NCI-H2196 treated with DMSO at 0.1 percent for 48 hours (cell line): ENCODE data around the gene ILF3.
A peak's percentile ranks its signal among the peaks of the same experiment; 100 is the strongest.

Experiments used
- DNase-seq: peaks from one replicate; lab custom pipeline; 2025; ENCODE audit not compliant: unreplicated experiment; lab: John Stamatoyannopoulos, UW

The ILF3 gene

DNA sequence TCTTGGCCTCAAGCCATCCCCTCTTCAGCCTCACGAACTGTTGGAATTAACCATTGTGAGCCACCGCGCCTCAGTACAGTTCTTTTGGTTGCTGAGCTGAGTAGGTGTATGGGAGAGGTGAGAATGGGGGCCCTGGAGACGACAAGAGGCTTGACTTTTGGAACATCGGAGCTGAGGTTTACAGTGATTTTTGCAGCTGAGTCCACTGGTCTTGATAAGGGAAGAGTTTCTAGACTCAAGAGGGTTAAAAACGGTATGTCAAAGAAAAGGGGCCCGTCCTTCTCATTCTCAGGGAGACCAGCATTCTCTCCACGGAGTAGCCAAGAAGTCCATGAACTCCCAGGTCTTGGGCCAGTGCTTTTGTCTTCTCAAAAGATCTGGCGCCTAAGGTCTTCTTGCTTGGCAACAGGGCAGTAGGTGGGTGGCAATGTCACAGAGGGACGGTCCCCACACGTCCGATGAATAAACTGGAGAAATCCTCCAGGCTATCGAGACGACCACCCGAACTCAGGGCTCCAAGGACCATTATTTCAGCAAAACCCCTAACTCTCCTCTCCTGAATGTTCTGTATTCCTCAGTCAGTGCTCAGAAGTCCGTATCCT, 40.7 kb downstream of the ILF3 start:
- no peak for DNase-seq

DNA sequence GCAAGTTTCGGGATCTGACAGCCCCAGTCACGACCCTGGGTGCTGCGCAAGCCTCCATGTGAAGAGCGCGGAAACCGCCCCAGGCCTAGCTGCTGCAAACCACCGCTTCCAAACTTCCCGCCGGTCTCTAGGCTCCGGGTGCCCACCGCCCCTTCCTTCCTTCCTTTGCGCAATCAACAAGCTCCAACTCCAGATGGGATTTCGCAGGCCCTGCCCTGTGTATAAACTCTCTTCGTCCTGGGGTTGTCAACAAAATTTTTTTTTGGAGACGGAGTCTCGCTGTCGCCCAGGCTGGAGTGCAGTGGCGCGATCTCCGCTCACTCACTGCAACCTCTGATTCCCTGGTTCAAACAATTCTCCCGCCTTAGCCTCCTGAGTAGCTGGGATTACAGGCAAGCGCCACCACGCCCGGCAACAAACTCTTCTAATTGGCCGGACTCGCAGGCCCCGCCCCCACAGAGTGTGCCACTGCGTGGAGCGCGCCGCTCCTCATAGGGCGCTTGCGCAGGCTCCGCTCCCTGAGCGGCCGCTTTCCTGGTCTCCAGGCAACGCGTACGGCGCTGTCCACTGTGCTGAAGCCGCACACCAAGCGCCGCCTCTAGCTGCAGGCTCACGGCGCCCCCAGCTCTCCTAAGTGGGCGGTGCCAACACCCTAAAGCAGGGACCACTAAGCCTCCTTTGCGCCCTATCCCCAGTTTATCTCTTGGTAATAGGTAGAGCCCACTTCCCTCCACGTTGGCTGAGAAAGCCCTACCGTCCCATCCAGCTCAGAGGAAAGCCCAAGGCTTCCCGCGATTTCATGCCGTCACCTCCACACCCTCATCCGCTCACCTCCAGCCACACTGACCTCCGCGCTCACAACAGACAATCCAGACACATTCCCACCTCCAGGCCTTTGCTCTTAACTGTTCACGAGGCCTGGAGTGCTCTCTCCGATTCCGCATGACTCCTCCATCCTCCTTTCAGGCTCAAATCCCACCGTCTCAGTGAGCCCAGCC, 41.6 kb downstream of the ILF3 start:
- peak; percentile 94 for DNase-seq

DNA sequence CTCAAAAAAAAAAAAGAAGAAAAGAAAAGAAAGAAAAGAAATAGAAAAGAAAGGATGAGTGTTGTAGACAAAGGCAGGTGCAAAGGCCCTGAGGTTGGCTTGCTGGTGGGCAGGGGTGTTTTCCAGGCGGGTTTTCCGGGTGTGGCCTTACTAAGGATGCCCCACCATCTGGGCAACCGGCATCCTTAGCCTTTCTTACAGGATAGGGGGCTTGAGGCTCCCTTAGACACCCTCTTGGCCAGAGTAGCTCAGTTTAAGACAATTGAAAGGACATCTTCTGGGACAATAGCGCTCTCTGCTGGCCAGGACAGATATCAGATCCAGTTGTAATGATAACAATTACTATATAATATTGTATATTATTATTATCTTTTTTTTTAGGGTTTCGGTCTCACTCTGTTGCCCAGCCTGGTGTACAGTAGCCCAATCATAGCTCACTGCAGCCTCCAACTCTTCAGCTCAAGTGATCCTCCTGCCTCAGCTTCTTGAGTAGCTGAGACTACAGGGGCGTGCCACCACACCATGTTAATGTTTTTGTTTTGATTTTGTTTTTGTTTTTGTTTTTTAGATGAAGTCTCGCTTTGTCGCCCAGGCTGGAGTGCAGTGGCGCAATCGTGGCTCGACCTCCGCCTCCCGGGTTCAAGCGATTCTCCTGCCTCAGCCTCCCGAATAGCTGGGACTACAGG, 45.6 kb downstream of the ILF3 start:
- peak; percentile 30 for DNase-seq

DNA sequence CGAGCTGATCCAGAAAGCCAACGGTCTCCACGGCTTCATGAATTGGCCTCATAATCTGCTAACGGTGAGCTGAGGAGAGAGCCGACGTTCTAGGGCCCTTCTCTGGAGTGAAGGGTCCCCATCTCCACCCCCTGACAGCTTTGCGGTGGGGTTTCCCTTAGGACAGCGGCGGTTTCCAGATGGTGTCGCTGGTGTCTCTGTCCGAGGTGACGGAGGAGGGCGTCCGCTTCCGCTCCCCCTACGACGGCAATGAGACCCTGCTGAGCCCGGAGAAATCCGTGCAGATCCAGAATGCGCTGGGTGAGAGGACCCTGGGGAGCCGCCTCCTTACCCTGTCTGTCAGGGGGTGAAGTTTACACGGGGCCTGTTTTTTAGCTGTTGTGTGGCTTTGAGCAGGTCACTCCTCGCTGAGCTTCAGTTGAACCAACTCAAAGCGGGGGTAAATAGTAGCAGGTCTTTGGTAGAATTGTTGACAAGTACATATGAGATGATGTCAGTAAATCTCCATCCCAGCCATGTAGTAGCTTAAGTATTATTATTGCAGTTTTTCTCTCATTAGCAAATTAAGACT, 47.9 kb downstream of the ILF3 start:
- DNase-seq = no peak

DNA sequence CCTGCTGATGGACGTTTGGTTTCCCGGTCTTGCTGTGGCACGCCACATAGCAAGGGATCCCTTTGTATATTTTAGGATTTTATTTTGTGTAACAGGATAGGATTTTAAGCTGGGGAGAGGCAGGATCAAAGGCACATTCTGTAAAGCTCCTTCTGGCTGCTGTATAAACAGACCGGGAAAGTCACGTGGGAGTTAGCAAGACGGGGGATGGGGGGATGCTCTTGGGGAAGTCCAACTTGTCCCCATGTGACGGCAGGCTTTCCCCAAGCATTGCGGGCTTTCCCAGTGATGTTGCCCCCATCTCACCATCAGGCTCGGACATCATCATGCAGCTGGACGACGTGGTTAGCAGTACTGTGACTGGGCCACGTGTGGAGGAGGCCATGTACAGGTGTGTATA, 52.8 kb downstream of the ILF3 start:
- DNase-seq = no peak

DNA sequence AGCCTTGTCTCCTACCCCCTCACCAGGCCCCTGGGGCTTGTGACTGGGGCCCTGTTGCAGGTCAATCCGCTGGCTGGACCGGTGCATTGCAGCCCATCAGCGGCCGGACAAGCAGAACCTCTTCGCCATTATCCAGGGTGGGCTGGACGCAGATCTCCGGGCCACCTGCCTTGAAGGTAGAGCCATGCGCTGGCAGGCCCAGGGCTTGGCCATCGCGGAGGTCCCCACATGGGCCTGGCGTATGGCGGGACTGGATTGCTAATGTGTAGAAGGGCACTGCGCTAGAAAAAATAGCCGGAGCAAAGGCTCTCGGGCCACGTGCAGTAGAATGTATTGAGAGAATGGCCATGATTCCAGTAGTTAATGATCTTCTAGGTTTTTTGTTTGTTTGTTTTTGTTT, 53.3 kb downstream of the ILF3 start:
- no peak for DNase-seq

DNA sequence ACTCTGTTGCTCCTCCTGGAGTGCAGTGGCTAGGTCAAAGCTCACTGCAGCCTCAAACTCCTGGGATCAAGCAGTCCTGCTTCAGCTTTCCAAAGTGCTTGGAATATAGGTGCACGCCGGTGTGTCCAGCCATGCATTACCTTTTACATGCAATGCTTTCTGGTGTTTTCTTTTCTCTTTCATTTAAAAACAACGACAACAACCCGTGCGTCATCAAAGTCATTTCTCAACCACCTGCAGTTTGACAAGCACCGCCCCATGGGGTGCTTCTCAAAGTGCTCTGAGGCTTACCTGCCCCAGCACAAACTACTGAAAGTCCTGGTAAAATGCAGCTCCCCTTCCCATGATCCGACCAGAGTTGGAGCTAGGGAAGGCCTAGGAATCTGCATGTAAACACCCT, 54.1 kb downstream of the ILF3 start:
- no peak for DNase-seq

DNA sequence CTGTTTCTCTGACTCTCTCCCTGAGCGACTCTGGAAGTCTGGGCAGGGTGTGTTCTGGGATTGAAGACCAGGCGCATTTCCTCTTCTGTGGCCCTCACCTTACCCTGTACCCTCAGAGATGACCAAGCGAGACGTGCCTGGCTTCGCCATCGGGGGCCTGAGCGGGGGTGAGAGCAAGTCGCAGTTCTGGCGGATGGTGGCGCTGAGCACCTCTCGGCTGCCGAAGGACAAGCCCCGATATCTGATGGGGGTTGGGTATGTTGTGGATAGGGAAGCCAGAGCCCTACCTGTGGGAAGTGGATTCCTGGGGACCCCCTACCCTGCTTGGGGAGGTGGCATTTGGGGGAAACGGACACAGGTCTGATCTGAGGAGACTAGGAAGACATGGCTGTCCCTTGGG, 57.9 kb downstream of the ILF3 start:
- DNase-seq = no peak

DNA sequence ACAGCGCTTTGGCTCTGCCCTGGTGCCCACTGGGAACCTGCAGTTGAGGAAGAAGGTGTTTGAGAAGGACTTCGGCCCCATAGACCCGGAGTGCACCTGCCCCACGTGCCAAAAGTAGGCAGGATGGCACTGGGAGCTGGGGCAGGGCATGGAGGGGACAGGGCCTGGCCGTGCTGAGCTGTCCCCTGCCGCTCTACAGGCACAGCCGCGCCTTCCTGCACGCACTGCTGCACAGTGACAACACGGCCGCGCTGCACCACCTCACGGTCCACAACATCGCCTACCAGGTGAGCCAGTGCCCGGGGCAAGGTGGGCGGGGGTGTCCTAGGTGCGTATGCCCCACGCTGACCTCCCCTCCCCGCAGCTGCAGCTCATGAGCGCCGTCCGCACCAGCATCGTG, 58.6 kb downstream of the ILF3 start:
- DNase-seq = no peak

DNA sequence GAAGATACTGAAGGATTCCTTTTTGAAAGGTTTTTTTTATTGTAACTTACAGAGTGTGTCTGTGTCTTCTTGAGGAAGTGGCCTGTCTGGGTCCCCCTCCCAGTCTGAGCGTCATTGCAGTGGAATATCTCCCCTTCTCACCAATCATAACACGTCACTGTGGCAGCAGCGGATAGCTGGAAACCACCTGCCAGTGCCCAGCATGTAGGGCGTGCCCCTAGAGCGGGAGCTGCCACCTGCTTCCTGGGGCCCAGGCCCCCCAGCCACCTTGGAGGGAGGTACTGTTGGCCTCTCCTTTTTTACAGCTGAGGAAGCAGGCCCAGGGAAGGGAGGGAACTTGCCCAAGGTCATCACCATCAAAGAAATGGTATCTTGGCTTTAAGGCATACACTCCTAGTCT, 59.2 kb downstream of the ILF3 start:
- DNase-seq = no peak

DNA sequence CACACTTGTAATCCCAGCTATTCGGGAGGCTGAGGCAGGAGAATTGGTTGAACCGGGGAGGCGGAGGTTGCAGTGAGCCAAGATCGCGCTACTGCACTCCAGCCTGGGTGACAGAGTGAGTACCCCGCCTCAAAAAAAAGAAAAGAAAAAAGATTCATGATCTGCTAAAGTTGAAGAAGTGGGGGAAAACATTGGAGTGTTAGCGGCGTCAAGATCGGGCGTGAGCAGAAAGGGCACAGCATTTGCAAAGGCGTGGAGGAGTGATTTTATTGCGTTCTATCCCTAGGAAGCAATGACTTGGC, 62.9 kb downstream of the ILF3 start:
- DNase-seq = no peak

DNA sequence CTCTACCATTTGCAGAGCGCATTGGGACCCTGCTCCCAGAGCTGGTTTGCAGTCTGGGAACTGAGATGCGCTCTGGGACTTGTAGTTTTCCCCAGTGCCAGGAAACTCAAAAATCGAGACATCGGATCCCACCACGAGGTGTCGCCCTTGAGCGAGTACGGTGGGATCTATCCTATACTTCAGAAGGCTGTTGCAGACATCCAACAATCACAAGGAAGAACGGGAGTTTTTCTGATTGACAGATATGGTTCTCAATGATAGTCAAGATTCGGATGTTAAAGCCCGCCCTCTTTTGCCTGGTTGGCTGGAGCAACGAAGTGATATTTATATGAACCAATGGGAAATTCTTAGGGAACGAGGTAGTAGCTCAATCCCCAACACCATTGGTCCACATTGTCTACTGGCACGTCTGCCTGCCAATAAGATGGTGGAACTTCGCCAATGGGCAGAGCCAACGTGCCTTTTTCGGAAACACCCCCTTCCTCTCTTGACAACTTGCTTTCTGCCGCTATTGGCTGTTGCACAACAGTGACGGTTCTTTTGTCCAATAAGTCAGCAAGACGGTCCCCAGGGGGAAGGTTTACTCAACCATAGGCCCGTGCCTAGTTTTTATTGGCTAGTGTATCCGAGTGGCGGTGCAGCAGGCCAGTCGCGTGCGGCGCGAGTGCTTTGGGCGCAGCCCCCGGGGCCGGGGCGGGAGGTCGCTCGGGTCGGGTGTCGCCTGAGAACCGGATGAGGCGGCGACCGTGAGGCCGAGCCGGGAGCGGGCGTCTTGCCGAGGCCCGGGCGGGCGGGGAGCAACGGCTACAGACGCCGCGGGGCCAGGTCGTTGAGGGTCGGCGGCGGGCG, 63.4 kb downstream of the ILF3 start, which contains the start of gene DNM2:
Gene DNM2 (plus strand): TSS at position 724 of the 849 bp plus-strand sequence. CDS start 164 bp downstream, outside the sequence.
- DNase-seq = peak; percentile 100

DNA sequence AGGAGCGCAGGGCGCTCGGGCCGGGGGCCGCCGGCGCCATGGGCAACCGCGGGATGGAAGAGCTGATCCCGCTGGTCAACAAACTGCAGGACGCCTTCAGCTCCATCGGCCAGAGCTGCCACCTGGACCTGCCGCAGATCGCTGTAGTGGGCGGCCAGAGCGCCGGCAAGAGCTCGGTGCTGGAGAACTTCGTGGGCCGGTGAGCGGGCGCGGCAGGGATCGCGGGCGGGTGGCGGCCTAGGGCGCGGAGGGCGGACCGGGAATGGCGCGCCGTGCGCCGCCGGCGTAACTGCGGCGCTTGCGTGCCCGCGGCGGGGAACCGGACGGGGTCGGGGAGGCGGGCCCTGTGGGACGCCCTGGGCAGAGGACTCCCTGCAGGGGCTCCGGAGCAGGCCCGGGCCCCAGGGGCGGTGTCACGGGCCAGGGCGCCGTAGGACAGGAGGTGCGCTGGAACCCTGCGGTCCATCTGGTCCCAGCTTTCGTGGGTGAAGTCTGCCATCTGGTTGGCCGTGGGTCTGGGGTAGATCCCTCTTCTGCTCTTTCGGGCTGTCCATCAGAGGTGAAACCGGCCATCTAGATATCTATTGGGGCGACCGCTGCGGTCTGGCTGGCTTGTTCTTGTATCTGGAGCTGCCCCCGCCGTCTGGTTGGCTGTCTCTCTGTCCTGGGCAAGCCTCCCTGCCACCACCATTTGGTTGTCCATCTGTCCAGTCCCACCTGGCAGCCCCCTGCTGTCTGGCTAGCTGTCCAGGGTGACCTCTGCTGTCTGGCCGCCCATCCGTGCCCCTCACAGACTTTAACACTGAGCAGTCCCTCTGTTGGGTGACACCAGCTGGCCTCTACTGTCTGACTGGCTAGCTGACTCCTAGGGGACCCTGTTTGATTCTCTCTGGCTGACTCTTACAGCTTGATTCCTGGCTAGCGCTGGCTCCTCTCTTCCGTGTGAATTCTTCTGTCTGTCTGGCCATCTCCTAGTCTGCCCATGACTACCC, 64.4 kb downstream of the ILF3 start:
- no peak for DNase-seq

DNA sequence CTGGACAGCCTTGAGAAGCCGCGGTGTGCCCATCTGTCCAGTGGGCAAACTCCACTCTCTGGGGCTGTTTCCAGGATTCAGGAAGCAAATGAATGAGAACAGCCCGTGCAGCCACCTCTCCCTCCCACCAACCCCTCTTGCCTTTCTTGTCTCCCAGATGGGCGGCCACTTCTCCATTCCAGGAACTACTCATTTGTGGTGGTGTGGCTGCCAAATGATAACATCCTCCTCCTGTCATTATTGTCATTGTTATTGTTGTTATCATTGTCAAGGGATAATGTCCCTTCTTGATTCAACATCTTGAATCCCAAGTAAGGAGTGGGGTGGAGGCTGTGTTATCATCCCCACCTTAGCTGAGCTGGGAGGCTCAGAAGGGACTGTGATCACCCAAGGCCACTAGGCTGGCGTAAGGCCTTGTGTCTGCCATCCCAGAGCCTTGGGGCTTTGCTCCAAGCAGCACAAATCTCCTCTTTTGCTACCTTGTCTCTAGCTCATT, 65.4 kb downstream of the ILF3 start:
- no peak for DNase-seq

DNA sequence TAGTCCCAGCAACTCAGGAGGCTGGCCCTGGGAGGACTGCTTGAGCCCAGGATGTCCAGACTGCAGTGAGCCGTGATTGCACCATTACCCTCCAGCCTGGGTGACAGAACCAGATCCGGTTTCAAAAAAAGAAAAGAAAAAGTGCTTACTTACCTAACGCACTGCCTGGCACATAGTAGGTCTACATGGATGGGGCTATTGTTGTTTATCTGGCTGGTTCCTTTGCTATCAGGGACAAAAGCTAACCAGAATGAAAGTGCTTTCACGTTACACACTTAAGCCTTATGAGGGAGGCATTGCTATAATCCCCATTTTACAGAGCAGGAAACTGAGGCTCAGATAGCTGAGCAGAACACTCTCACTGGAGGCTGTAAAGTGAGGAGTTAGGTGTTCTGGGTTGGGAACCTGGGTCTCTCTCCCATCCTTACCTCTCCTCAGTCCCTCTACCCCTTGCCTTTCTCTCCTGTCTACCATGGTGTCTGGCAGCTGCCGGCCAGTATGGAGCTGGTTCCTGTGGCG, 66.5 kb downstream of the ILF3 start:
- no peak for DNase-seq

DNA sequence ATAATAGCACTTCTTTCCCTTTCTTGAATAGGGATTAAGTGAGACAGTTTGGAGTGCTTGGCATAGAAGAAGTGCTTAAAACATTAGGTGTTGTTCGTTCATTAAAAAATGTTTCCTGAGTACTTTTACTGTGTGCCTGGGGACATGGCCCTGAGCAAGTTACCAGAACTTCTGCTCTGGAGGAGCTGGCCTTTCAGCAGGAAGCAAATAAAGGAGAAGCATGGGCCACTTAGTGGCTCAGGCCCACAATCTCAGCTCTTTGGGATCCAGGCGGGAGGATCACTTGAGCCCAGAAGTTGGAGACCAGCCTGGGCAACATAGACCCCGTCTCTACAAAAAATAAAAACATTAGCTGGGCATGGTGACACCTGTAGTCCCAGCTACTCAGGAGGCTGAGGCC, 69.4 kb downstream of the ILF3 start:
- no peak for DNase-seq

DNA sequence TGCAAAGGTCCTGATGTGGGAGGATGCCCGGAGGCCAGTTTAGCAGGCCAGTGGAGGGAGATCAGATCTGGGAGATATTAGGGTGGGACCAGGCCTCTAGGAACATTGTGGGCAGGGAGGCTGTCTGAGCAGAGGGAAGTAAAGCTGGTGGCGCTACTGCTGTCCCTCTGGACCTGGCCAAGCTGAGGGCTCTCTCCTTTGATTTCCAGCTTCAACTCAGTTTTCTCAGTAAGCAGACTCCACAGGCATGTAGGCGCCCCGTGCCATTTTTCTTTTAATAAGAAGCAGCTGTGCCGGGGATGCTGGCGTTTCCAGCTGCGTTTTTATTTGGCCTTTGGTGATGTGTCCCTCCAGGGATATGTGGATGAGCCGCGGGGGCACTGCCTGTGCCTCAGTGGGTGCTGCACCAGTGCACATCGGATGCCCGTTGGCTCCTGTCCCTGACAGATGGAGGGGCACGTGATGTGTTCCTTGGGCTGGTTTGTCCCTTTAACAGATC, 70.5 kb downstream of the ILF3 start:
- no peak for DNase-seq

DNA sequence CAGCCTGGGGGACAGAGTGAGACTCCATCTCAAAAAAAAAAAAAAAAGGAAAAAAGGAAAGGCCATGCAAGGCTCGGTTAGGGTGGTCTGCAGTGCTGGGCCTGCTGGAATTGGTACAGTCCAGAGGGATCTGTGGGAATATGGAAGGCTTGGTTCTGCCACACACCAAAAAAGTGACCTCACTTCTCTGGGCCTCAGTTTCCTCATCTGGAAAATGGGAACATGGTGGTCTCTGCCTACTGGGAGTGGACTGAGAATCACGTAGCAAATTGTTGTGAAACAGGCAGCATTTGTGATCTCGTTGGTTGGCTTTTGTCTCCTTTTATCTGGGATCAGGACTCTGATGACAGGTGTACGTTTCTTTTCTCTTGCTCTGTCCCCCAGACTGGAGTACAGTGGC, 71.3 kb downstream of the ILF3 start:
- DNase-seq = no peak

DNA sequence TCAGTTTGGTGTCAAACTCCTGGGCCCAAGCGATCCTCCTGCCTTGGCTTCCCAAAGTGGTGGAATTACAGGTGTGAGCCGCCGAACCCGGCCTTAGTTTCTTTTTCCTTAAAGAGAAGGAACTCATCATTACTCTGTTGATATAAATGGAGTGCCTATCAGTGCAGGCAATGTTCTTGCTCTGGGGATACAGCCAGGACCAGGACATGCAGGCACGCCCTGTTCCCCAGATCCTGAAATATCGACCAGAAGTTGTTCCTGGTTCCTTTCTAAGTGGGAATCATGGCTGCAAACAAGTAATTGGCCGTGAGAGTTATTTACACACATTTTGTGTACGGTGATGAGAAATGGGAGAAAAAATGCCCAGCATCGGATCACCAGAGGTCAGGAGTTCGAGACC, 72.1 kb downstream of the ILF3 start:
- DNase-seq = no peak
